GM13976 (cell line): Measurements from ENCODE around the gene ERBB4.

ENCODE experiments used
- DNase-seq: peaks from one replicate; pipeline ENCODE4 v3.0.0; 2012; ENCODE audit warnings: low spot score
- CTCF ChIP-seq: IDR thresholded peaks from 2 replicates; pipeline ENCODE4 v1.5.1; 2012; ENCODE audit warnings: borderline replicate concordance, mild to moderate bottlenecking; ENCODE audit not compliant: insufficient read depth; ENCODE audit errors: extremely low read depth, missing control alignments, control extremely low read depth
- in situ Hi-C: fragments of 300-500 bp; cut with MboI; formaldehyde crosslinking; loops from one replicate; pipeline ENCODE4 v1.12.0; 2022; ENCODE audit warnings: low sequenced_read_pairs, mixed read lengths, inconsistent platforms; ENCODE audit not compliant: unreplicated experiment

The ERBB4 gene

GRCh38 chr2:212147921-212148513 is 390.6 kb downstream of the ERBB4 start:
- in situ Hi-C loops = no loop called here
- no peak for TF ChIP-seq CTCF
- DNase-seq = no peak

- DNase-seq = no peak
- in situ Hi-C loops = no loop called here
- no peak for TF ChIP-seq CTCF
Measured at GRCh38 chr2:212146416-212146815, 392.2 kb downstream of the ERBB4 start.

- DNase-seq = no peak
- TF ChIP-seq CTCF = no peak
- in situ Hi-C loops = no loop called here
Measured at GRCh38 chr2:212145121-212145520, 393.5 kb downstream of the ERBB4 start.

- in situ Hi-C loops = no loop called here
Measured at GRCh38 chr2:212142631-212143030, 396.0 kb downstream of the ERBB4 start.

GRCh38 chr2:212141499-212141898 is 397.1 kb downstream of the ERBB4 start:
- TF ChIP-seq CTCF = no peak
- in situ Hi-C loops = no loop called here
- DNase-seq = no peak

More at GRCh38 chr2:212142631-212143030, 396.0 kb downstream of the ERBB4 start:
- TF ChIP-seq CTCF = no peak
- DNase-seq = no peak

GRCh38 chr2:212136216-212136795 is 402.3 kb downstream of the ERBB4 start:
- in situ Hi-C loops = no loop called here
- no peak for DNase-seq

More at GRCh38 chr2:212136216-212136795, 402.3 kb downstream of the ERBB4 start:
- no peak for TF ChIP-seq CTCF
